ENCODE results near the gene MIR17HG.

Gene MIR17HG

GRCh38 chr13:91369441-91369831, 21.9 kb downstream of the MIR17HG start:
- FAIRE-seq, result no peak

DNA sequence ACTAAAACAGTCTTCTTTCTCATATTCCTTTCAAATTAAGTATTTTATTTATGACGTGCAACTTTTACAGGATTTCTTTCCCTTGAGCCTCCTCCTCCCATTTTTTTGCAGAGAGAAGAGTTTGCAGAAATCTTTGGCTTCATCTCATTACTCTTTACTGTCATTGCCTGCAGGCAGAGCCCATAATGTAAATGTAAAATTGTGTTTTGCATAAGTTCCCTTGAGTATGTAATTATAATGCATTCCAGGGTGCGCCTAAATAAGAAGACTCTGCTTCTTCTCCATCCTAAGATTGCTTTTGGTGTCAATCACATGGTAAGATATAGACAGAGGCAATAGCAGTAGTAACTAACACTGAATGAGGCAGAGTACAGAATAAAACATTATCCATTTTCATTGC, 23.0 kb downstream of the MIR17HG start:
- FAIRE-seq, result no peak

- FAIRE-seq, result no peak
These were observed 25.4 kb downstream of the MIR17HG start for GRCh38 chr13:91372911-91373310.

- no peak for FAIRE-seq
These were observed 27.7 kb downstream of the MIR17HG start for GRCh38 chr13:91375116-91375729.

- no peak for FAIRE-seq
These were observed 33.9 kb downstream of the MIR17HG start for GRCh38 chr13:91381371-91381770.

DNA sequence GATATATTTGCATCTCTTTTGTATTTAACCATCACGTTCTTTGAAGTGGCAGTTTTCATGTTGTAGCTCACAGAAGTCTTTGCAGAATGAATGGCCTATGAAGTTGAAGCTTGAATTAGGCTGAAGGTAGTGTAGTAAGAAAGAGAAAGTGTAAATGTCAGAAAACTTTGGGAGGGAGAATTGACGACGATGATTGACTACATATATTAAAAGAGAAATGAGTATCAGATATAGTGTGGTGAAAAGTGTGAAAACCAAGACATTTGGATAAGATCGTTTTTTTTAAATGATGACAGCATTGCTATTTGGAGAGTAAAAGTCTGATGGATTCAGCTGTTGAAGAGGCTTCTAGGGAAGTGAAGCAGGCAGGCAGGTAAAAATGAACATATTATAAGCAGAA, 36.3 kb downstream of the MIR17HG start:
- FAIRE-seq, result no peak

GRCh38 chr13:91384896-91385295, 37.4 kb downstream of the MIR17HG start:
- no peak for FAIRE-seq

- FAIRE-seq, result no peak
These were observed 41.7 kb downstream of the MIR17HG start for GRCh38 chr13:91389186-91389585.

GRCh38 chr13:91397595-91397994, 50.1 kb downstream of the MIR17HG start:
- no peak for FAIRE-seq

DNA sequence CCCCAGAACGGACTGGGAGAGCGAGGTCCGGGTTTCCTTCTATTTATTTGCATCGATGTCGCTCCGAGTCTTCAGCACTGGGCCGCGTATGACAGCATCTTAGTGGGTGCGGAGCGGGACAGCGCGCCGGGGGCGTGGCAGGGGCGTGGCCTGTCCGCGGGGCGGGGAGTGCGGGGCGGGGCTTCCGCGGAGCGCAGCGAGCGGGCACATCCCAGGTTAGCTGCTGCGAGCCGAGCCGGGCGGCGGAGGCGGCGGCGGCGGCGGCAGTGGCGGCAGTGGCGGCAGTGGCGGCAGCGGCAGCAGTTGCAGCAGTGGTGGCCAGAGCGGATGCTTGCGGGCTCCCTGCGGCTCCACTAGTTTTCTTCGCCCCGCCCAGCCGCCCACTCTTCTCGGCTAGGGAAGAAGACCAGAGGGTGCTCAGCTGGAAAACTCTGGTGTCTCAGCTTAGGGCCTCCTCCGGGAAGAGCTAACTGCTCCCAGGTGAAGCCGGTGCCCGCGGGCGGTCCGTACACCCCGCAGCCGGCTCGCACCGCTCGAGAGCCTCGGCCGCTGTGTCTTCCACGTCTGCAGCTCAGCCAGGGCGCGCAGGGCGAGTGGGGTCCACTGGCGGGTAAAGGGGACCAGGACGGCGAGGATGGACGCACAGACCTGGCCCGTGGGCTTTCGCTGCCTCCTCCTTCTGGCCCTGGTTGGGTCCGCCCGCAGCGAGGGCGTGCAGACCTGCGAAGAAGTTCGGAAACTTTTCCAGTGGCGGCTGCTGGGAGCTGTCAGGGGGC, 51.1 kb downstream of the MIR17HG start, which contains the start of gene GPC5:
Gene GPC5, plus strand, starts transcription at position 209 of the 776 bp plus-strand sequence.
- FAIRE-seq, result no peak

GRCh38 chr13:91399189-91400062, 51.9 kb downstream of the MIR17HG start:
- no peak for FAIRE-seq

GRCh38 chr13:91400063-91400399, 52.5 kb downstream of the MIR17HG start:
- FAIRE-seq, result no peak

DNA sequence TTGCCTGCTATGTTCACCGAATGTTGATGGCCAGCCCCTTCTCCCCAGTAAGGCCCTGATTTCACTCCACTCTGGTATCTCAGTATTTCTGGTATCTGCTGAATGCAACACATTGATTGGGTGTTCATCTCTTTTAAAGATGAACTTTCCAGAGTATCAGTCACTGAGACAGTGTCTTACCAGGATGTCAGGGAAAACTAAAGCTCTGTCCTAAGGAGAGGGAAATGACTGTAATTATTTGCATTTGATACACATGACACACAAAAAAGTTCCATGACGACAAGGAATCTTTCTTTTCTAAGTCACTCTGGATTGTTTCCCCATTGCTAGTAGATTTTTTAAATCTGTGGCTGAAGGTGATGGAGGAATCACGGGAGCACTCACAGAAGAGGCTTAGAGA, 53.2 kb downstream of the MIR17HG start:
- FAIRE-seq, result no peak

DNA sequence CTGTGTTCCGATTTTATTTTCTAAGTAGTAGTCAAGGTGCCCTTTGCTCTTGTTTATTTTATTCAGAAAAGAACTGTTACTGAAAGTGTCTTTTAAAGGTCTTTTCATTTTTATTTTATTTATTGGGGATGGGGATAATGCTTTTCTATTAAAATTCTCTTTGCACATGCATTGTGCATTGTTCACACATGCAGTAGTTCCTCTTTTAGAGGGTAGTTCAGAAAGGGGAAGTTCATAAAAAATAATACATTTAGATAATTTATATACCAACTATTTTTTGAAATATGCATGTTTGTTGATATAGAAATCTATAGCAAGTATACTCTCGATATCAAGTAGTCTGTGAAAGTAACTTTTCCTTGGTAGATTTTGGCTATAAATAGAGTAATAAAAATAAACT, 54.4 kb downstream of the MIR17HG start:
- FAIRE-seq, result no peak

All from colon (tissue), 2 donors.